GM21367 (cell line): Measurements from ENCODE around the gene LHPP.
A peak's percentile ranks its signal among the peaks of the same experiment; 100 is the strongest.

Experiments
- ATAC-seq: cut with Tn5 transposase; IDR thresholded peaks from one replicate; pipeline ENCODE4 v1.9.1; 2021; ENCODE audit not compliant: unreplicated experiment

Gene LHPP

DNA sequence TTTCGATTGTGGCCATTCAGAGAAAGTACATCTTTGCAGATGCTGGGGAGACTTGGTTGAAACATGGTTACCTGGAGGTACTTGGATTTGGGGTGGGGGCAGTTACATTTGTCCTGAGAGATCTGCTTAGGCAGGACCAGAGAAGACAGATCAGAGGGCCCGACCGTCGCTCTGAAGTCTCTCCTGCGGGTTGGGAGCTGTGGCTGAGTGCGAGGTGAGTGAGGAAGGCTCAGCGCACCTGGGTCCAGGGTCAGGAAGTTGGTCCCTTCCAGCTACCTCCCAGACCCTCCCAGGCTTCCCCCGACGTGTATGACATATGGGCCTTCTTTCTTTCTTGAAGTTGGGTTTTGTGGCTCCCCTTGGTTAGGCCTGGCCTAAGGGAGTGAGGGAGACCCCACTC is 56.3 kb downstream of the LHPP start:
- no peak for ATAC-seq

DNA sequence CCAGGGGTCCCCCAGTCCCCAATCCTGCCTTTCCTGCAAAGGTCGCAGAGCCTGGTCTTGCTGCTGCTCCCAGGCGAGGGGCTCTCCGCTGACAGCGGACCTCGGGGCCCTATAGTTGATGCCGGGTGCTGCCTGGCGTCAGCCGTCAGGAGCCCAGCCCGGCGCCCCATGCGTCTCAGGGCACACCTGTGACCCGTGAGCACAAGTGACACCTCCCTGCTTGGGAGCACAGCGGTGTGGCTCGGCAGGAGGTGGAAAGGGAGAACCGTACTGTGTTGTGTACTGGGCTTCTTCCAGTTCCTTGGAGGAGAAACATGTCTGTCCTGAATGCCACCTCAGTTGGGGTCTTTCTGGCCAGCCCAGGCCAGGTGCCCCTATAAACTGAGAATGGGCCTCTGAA is 56.7 kb downstream of the LHPP start:
- no peak for ATAC-seq

DNA sequence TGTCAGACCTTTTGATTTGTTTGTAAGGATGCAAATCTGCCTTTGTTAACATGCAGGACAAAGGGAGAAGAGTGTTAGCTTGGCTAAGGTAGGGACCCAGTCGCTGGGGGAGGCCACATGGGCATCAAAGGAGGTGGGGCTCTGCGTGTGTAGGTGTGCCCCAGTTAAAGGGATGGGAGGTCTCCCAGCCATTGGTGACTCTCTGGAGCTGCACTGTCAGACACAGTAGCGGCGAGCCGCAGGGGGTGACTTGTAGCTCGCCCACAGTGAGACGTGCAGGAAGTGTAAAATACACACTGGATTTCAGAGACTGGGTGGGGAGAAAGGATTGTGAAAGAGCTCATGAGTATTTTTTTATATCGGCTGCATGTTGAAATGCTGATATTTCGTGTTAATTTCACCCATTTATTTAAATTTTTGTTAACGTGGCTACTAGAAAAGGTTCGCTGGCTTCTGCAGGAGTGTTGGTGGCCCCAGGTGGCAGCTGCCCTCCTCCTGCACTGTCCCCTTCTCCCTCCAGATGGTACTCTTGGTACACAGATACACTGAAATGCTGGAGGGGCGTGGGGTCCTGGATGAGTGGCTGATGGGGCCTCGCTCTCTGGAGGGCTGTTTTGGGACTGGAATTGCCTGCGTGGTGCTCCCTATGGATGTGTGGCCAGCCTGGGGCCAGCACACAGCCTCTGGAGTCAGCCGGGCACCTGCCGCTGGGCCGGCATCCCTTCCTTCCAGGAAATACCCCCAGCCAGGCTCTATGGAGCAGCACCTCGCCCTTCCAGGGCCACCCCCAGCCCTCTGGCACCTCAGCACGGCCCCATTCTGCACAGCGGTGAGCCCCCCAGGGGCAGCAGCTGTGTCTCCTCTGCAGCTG is 59.2 kb downstream of the LHPP start:
- no peak for ATAC-seq

DNA sequence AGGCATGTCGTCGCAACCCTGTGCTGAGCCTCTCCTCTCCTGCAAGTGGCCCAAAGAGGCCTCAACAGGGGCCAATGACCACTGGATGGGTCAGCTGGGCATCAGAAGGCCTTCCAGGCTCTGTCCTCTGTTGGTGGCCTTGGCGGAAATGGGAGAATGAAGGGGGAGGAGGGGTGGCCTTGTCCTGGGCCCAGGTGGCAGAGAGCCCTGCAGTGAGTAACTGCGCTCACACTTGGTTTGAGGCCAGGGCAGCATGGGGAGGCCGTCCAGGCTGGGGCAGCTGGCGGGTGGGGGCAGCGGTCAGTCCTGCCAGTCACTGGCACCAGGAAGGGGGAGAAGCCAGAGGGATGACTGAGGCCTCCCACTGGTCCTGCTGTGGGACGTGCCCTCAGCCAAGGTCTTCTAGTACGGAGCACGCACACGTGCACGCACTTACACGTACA is 59.8 kb downstream of the LHPP start:
- no peak for ATAC-seq

DNA sequence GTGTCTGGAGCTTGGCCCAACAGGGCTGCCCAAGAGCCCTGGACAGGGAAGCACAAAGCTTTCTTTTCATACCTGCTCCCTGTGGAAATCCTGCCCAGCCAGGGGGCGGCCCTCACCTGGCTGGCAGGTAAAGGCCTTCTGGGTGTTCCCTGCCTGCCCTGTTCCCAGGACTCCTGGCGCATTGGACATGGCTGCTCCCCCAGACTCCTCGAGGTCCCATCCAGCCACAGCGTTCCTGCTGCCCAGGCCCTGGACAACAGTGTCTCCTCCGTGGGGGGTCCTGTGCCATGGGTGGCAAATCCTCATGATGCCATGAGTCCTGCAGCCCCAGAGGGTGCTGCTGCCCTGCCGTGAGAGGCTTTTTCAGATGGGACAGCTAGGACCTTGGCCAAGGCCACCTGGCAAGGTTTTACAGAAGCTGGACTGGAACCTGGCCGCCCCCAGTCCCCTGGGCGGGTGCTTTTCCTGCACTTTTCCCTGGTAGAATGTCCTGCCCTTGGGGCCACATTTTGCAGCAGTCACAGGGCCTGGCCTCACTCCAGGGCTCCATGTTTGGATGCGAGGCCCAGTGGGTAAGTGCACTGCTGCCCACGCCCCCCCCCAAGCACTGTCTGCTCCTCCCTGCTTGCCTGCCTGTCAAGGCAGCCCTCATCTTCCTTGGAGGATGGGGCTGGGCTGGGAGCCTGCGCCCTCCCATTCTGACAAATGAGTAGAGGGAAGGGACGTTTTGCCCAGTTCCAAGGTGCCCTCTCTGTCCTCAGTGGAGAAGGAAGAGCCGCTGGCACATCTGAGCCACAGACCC is 60.7 kb downstream of the LHPP start:
- no peak for ATAC-seq

DNA sequence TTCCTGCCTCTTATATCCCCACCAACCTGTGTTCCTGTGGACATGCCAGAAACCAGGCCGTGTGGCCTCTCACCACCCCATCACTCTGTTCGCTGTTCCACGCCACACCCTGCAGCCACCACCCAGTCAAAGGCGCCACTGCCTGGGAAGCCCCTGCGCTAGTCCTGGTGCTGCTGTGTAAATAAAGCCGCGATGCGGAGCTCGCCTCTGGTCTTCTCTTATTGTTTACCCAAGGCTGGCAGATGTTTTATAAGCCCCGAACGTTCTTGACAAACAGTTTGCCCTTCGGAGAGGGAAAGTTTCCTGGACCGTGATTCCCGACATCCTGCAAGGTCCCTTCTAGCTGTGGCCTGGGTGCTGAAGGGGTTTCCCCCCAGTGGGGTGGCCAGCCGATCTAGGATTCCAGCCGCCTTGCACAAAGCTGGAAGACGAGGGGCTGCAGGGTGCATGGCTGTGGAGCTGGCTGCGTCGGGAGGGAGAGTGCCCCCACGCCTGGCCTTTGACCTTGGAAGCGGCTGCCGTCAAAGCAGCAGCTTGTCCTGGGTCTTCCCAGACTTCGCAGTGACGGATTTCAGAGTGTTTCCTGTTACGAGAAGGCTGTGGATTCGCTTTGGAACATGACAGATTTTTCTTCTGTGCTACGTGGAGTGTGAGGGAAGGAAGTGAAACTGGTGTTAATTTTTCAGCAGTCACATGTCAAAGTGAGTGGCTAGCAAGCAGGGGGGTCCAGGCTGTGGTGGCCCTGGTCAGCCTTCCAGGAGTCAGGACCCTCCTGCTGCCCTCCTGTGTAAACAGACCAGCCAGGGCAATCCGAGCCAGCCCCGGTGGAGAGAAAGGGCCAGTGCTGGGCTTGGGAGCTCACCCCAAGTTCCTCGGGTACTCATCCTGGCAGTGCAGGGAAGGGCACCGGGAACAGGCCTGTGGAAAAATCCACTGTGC is 61.6 kb downstream of the LHPP start:
- ATAC-seq = no peak

DNA sequence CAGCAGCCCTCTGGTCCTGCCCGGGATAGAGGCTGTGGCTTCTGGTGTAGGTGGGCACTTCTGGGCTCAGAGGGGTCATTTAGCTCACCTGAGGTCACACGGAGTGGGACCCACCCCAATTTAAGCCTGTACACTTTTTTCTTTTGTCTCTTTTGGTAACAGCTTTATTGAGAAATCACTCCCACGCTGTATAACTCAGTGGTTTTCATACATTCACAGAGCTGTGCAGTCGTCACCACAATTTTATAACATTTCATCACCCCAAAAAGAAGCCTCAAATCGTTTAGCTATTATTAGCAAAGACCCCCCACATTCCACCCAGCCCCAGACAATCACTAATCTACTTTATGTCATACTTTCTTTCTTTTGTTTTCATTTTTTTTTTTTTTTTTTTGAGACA is 62.3 kb downstream of the LHPP start:
- no peak for ATAC-seq

DNA sequence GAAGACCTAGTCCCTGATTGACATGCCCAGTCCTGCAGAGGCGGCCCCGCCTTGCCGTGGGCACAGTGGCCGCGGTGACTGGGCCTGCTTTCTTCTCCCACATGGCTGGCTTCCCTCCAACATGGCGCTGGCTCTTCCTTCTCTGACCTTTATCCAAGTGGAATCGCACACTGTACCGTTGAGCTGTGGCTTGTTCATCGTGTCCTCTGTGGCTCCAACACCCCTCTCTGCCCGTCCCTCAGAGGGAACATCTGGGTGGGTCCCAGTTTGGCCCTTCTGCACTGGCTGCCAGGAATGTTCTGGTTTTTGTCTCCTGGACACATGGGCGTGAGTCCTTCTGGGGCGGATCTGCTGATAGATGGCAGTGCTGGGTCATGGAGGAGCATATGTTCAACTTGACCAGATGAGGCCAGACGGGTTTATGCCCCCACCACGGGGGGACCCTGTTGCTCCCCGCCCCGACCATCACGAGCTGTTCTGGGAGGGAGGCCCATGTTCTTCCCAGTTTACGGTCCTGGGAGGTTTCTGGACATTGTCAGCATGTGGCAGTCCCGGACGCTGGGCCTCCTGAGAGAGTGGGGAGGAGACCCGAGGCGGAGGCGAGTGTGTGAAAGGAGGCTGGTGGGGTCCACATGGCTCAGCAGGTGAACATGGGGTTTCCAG is 63.5 kb downstream of the LHPP start:
- ATAC-seq = no peak

DNA sequence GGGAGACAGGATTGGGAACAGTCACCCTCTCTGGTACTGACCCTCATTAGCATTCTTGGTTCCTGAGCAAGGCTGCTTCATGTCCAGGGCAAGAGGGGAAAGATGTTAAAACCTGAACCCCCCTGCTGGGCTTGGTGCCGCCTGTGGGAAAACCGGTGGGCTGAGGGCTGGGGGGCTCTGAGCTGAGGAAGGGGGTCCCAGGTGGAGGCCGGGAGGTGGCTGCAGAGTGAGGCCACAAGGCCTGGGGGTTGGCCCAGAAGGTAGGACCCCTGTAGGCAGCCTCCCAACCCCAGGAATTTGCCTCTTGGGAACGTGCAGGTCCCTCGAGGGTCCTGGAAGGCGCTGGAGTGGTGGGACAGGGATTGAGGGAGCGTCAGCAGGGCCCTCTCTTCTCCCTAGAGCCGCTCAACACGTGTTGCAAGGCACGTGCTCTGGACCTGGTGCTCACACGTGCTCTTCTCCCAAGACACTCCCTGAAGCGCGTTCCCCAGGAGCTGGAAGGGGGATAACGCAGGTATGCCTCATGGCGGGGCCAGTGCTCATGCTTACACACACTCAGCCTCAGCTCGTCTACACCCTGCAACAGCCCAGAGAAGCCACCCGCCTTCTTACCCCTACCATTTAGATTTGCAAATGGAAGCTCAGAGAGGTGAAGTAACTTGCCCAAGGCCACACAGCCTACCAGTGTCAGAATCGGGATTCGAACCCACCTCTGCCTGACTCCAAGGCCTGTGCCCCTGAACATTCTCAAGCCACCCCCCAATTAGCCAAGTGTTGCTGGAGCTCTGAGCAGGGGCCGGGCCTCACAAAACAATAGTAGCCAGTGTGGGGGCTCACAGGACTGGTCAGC is 64.4 kb downstream of the LHPP start:
- ATAC-seq = no peak

DNA sequence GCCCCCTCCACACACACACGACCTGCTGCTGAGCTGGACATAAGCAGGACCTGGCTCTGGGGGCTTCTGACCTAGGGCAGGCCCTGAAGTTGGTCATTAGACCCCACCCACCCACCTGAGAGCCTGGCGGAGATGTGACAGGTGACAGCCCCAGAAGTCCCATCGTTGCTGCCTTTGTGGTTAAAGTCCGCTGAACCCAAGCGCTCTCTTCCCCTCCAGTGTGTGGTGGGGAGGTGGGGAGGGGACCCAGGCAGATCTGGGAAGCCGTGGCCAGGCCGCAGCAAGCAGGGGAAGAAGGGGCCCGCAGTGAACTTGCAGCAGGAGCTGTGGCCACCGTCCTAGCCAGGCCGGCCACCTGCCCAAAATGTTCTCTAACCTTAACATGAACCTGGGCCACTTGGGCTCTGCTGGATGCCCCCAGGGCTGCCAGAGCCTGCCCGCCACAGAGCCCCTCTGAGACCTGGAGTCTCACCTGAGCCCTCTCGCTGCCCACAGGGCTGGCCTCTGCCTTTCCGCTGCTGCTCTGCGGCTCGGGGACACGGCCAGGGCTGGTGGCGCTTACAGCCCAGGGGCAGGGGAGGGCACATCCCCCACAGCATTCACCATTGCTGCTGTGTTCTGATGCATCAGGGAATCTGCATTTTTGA is 65.1 kb downstream of the LHPP start:
- ATAC-seq = no peak

DNA sequence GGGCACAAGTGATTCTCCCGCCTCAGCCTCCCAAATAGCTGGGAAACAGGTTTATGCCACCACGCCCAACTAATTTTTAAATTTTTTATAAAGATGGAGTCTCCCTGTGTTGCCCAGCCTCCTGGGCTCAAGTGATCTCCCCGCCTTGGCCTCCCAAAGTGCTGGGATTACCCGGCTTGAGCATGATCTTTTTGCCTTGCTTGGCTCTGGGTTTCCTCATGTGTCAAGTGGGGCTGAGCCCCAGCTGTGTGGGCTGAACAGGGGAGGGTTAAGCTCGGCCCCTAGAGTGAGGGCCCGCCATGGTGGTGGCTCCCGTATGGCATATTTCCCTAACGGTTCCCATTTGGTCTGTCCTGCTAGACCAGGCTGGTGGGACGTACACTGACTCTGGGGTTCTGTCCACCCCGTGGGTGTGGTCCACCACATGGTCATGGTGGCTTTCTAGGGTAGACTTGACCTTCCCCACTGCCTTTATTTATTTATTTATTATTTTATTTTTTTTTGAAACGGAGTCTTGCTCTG is 66.3 kb downstream of the LHPP start:
- ATAC-seq = no peak

DNA sequence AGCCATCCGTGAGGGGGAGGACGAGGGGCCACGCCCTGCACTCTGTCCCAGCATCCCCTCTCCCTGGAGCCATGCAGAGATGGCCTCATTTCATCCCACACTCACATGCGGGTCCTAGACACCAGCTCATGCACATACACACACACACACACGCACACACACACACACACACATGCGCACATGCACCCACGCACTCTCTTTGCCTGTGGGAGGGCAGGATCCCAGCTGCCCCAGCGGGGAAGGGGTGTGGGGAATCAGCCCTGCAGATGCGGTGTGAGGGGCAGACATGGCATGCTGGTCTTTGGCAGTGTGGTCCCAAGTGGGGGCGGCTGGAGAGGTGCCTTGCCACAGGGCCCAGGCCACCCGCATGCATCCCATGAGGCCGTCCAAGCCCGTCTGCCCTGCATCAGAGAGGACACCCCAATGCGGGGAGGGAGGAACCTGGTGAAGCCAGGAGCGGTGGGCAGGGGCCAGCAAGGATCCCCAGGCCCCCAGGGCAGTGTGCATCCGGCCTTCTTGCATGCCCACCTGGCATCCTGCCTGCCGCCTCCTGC is 68.1 kb downstream of the LHPP start:
- ATAC-seq = no peak

DNA sequence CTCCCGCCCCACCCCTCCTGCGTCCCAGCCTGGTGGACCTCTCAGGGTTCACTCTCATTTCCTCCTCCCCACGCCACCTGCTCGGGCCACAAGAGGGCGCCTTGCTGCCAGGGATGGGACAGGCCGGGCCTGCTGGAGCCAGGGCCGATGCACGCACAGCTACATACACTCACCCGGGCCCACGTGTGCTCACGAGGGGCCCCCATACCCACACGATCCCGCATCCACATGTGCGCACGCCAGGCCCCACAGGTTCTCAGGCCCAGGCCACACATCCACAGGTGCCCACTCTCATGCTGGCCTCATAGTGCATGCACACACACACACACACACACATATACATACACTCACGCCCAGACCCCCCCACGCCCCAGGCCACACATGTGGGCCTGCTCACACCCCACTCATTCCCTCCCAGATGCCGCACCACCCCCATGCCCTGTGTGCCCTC is 68.6 kb downstream of the LHPP start:
- peak; percentile 77 for ATAC-seq

DNA sequence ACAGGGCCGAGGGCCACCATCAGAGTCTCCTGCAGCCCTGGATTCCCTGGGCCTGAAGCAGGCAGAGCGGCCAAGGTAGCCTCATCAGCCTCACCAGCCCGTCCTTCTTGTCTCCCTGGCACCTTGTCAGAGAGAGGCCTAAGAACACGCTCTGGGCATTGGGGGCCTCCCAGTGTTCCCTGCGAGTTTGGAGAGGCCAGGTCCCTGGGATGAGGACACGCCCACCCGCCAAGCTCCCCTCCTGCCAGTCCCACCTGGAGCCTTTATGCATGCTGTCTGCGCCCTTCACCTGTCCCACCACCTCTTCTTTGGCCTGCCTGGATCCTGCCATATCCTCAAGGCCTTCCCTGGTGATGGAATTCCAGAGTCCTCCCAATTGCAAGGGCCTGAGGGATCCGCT is 69.2 kb downstream of the LHPP start:
- ATAC-seq = no peak

DNA sequence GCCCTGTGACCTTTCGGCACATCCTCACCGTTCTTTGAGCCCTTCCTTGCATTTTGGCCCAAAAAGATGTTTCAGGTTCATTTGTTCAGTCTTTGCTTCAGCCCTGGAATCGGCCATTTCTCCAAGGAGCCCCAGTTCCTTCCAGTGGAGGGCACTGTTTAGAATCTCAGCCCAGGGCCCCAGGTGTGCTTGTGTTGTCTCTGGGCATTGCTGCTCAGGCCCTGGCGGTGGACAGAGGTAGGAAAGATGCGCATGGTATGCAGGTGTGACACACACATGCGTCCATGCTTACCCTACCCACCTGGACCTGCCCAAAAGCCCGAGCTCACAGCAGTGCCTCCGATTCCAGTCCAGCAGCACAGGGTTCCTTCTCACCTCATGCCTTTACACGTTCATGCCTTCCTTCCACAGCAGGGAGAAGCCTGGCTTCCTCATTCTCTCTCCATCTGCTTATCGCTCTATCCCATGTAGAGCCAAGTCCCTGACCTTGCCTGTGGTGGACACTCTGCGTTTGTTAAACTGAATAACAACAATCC is 70.6 kb downstream of the LHPP start:
- ATAC-seq = no peak

DNA sequence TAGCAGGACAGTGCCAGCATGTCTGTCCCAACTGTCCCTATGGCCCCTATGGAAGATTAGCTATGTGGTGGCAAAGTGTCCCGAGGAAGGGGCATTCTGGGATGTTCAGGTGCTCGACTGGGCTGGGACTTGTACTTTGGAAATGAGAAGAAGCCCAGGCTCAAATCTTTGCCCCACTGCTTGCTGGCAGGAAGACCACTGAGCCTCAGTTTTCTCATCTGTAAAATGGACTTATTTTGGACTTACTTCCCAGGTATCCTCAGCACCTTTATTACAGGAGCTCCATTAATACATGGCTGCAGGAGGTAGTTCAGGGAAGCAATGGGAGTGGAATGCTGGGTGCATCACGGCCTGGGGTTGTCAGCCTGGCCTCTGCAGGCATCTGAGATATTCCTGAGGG is 71.2 kb downstream of the LHPP start:
- ATAC-seq = no peak

DNA sequence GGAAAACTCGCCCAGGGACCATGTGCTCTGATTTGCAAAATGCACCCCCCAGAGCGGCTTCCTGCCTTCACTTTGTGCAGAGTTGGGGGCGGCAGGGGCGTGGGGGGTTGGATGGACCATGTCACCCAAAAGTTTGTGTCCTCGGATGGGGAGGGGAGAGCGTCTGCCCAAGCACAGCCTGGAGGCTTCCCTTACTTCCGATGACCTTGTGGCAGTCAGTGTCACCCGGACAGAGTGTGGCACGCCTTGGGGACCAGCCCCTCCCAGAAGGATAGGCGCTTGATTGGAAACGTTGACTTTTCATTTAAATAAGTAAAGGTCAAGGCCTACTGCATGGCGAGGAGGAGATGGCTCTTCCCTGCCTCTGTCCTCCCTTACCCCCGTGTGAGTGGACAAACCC is 71.6 kb downstream of the LHPP start:
- ATAC-seq = no peak

DNA sequence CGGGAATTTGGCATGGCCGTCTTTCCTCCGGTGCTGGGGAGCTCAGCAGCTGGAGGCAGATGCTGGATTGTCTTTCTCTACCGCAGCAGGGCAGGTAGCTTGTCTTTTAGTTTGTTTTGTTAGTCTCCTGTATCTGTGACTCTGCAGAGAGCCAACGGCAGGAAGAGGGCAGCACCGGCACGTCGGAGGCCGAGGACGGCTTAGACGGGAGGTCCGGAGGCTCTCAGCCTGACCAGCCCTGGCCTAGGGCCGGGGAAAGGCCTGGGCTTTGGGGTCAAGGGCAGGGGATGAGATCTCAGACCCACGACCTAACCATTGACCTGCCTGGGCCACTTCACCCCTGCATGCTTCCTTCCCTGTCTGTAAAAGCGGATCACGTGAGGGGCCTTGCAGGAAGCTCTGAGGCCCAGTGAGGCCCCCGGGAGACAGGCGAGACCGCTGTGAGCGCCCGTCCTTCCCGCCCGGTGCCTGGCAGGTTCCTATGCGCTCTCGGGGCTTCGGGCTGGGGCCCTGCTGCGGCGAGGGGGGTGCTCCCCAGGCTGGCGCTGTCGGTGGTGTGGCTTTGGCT is 72.7 kb downstream of the LHPP start:
- no peak for ATAC-seq
